ENCODE measurements around the gene SAMSN1.
"Not testable (repeated sequence)": the region's sequence is repeated elsewhere in the genome, so short reads cannot be mapped to it uniquely, and the experiment has no call there.

SAMSN1 gene

GRCh38 chr21:14562959-14563358 is 16.8 kb upstream of the SAMSN1 start:
- DNase-seq = no peak

DNA sequence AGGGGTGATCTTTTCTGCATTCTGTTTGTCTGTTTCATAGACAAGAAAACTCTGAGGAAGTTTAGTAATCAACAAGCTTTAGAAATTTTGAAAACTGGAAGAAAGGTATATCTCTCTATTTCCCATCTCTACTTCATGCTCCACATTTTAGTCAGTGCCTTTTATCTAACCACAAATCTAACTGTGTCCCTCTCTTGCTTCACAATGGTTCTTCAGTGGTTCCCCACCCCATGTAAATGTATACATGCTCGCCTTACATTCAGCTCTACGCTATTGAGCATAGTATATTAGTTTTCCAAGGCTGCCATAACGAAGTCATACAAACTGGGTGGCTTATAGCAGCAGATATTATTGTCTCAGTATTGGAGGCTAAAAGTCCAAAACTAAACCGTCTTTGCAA is 14.4 kb upstream of the SAMSN1 start:
- DNase-seq = no peak

DNA sequence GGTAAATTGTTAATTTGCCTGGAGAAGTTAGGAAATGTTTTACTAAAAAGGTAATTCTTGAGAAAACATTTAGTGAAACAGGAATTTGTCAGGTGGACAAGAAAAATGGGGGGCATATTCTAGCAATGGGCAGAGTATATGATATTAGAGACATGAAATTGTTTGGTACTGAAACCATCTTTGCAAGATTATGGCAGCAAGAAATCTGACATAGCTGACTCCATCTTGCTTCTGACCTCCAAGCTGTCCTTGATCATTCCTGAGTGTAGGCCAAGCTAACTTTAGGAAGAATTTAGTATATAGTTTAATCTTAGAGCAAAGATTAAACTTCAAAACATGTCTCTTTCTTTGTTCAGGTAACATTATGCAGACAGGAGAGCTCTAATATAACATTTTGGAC is 14.0 kb upstream of the SAMSN1 start:
- no peak for DNase-seq

- no peak for DNase-seq
Measured at GRCh38 chr21:14559102-14559501, 13.0 kb upstream of the SAMSN1 start.

GRCh38 chr21:14557413-14557812 is 11.3 kb upstream of the SAMSN1 start:
- no peak for DNase-seq

DNA sequence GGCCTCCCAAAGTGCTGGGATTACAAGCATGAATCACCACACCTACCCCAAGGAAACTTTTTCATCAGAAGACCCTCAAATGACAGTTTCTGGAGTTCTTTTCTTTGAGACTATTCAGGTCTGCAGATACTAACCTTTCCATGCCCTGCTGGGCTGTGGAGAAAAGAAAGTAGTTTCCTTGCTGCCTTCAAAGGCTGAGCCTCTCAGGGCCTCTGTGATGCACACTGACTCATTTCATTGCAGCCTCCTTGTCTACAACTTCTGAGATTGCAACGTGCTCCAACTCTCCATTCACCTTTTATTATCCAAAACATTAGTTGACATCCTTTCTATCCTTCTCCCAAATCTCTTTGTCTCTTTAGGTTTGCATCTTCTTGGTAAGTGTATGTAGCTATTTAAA is 8.8 kb upstream of the SAMSN1 start:
- DNase-seq = no peak

DNA sequence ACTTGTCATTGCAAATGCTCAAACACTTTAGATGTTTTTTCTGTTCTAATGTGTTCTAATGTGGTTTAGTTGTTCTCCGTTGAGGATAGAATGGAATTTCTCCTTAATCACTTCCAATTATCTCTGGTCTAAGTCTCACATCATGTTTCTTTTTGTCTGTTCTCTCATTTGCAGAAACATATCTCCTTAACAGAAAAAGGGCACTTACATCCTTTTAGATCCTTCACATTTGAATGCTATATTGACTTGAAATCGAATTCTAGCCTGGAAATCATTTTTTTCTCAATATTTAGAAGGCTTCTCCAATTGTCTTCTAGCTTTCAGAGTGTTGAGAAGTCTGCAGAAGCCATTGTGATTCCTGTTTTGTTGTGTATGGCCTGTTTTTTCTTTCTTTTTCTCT is 7.3 kb upstream of the SAMSN1 start:
- DNase-seq = no peak

DNA sequence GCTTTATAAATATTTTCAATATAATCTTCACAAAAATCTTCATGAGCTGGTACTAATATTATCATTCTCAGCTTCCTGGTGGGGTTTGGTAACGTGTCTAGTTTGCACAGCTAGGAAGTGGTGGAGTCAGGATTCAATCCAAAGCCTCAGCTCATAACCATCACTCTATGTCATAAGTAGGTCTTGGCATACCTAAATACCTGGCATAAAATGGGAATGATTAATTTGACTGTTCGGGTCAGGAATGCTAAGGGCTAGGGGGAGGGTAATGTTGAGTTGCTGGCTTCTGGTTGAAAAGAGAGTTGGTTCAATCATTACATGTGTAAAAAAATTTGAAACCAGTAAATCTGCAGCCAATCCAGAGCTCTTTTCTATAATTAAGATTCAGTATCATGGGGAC is 5.6 kb upstream of the SAMSN1 start:
- no peak for DNase-seq

- peak; percentile 34 for DNase-seq
Measured at GRCh38 chr21:14550135-14550534, 4.0 kb upstream of the SAMSN1 start.

DNA sequence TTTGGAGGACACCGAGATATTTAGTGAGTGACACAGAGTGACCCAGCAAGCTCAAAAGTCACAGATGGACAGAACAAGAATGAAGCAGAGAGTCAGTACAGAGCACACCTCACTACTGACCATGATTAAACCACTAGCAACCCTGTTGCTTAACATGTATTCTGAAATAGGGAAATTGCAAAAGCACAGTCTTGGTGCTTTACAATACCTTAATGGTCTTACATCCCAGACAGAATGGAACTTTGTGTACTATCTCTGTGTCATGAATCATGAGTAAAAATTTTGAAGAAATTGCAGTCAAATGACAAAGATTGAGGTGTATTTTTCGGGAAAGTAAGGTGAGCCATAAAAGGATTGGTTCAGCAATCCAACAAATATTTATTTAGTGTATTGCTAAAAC is 2.7 kb upstream of the SAMSN1 start:
- DNase-seq = no peak

DNA sequence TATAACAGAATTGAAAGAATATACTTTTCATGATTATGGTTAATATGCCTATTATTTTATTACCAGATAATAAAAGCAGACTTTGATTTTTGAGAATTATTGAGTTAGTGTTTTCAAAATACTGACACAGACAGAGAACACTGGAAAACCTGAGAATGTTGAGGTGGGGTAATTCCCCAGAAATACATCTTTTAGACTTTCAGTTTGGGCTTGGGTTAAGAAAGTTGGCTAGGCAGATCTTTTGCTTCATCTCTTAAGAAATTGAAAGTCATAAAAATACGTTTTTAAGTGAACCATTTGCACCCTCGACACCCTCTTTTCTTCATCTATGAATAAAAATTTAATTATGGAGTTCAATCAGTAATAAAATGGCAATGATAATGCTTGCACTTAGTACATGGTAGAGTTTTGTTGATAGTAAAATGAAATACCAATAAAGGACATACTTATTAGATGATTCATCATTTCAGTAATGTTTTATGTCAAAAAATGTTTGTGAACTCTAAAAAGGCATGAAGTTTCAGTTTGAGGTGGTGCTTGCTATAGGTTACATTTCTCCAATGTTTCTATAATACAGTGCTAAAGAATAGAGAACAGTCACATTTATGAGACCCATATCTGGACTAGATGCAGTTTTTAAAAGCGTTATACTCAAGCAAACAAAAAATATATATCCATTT is 1.9 kb upstream of the SAMSN1 start:
- DNase-seq = no peak

DNA sequence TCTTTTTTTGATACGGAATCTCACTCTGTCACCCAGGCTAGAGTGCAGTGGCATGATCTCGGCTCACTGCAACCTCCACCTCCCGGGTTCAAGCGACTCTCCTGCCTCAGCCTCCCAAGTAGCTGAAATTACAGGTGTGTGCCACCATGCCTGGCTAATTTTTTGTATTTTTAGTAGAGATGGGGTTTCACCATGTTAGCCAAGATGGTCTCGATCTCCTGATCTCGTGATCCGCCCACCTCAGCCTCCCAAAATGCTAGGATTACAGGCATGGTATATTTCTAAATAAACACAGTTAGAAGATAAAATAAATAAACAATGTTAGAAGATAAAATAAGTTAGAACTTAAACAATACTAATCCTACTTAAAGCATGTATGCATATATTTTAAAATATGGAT is 604 bp upstream of the SAMSN1 start:
- not testable (repeated sequence) for DNase-seq

DNA sequence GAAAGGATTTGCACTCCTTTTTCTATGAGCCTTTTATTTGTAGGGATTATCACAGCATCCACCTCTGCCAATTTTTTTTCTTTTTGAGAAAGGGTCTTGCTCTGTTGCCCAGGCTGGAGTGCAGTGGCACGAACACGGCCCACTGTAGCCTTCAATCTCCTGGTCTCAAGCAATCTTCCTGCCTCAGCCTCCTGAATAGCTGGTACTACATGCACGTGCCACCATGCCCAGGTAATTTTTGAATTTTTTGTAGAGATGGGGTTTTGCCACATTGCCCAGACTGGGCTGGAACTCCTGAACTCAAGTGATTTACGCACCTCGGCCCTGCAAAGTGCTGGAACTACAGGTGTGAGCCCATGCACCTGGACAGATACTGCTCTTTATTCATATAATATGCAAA is 2.1 kb downstream of the SAMSN1 start:
- no peak for DNase-seq

DNA sequence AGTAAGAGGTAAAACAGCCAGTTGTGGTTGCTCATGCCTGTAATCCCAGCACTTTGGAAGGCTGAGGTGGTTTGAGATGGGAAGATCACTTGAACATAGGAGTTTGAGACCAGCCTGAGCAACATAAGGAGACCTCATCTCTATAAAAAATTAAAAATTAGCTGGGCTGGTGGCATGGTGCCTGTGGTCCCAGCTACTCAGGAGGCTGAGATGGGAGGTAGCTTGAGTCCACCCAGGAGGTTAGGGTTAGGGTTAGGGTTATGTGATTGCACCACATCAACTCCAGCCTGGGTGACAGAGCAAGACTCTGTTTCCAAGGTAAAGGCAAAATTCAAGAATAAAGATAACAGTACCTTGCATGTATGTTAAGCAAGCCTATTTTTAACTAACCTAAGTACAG is 3.5 kb downstream of the SAMSN1 start:
- peak; percentile 16 for DNase-seq

GRCh38 chr21:14541841-14542490 is 4.1 kb downstream of the SAMSN1 start:
- DNase-seq = peak; percentile 24

- no peak for DNase-seq
Measured at GRCh38 chr21:14538483-14538882, 7.6 kb downstream of the SAMSN1 start.

GRCh38 chr21:14536929-14537328 is 9.2 kb downstream of the SAMSN1 start:
- no peak for DNase-seq

- no peak for DNase-seq
Measured at GRCh38 chr21:14535702-14536101, 10.4 kb downstream of the SAMSN1 start.

- peak; percentile 61 for DNase-seq
Measured at GRCh38 chr21:14533499-14534428, 12.4 kb downstream of the SAMSN1 start.

- DNase-seq = no peak
Measured at GRCh38 chr21:14531757-14532316, 14.3 kb downstream of the SAMSN1 start.

DNA sequence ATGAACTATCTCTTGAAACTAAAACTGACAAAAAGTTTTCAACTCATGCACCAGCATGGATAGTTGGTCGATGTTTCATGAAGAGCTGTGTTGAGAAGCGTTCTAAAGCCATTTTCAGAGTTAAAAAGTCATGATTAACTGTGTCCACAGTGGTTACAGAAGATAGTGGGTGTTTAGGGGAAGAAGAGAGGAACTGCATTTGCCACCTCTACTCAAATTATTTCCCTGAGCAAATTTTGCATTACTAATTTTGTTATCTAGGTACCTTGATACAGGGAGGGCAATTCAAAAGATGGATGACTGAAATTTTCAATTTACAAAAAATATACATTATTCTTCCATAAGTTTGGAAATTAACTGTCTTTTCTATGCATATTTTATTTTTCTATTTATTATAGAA is 15.5 kb downstream of the SAMSN1 start:
- DNase-seq = no peak

- DNase-seq = no peak
Measured at GRCh38 chr21:14528815-14529214, 17.3 kb downstream of the SAMSN1 start.
